GM10248 (cell line): ENCODE measurements around the gene AMOTL2.

Experiments used
- CTCF ChIA-PET: fragments of 300-600 bp; sonication (Branson Sonifier 250); formaldehyde crosslinking; extraction: SDS; loops from one replicate; lab custom pipeline; 2021; ENCODE audit warnings: antibody characterized with exemption; lab: Yijun Ruan, JAX
- POLR2A ChIA-PET: fragments of 350-650 bp; sonication (Branson Sonifier 250); formaldehyde crosslinking; extraction: SDS; loops from one replicate; lab custom pipeline; 2020; ENCODE audit warnings: antibody characterized with exemption; lab: Yijun Ruan, JAX
- DNase-seq: peaks from one replicate; pipeline ENCODE4 v3.0.0; 2012; ENCODE audit errors: extremely low spot score
- CTCF ChIP-seq: IDR thresholded peaks from 2 replicates; pipeline ENCODE4 v1.5.1; 2012; ENCODE audit warnings: mild to moderate bottlenecking, low read depth; ENCODE audit errors: extremely low read depth, missing control alignments, control extremely low read depth

Gene AMOTL2

GRCh38 chr3:134308350-134308891 lies 65.8 kb downstream of the AMOTL2 start:
- ChIA-PET POLR2A (interaction anchor here (0.6 to 0.7 kb wide), 2 partner anchors 27 to 175 kb away, joined by 3 to 5 read pairs; no protein-coding TSS in a partner anchor), CTCF (interaction anchor here (0.7 to 11.5 kb wide), 27 partner anchors 9 to 293 kb away, joined by 3 to 154 read pairs (median 4); partner anchors contain the start of genes ANAPC13 and CEP63)
- peak; percentile 75 for DNase-seq
- TF ChIP-seq CTCF: peak; percentile 97

GRCh38 chr3:134307425-134307824 lies 66.8 kb downstream of the AMOTL2 start:
- ChIA-PET POLR2A (no interaction called here), CTCF (interaction anchor here (0.7 to 11.5 kb wide), 26 partner anchors 10 to 334 kb away, joined by 3 to 154 read pairs (median 4); partner anchors contain the start of genes ANAPC13 and CEP63)
- DNase-seq: no peak
- no peak for TF ChIP-seq CTCF

- ChIA-PET CTCF (interaction anchor here (1.0 to 7.4 kb wide), 7 partner anchors 12 to 176 kb away, joined by 3 to 45 read pairs (median 4); no protein-coding TSS in a partner anchor), POLR2A (no interaction called here)
- no peak for TF ChIP-seq CTCF
- no peak for DNase-seq
These were observed 67.9 kb downstream of the AMOTL2 start for GRCh38 chr3:134306320-134306719.
